NCI-H774 (cell line): ENCODE data around the gene CROCC2.

ENCODE experiments used
- DNase-seq: peaks from one replicate; lab custom pipeline; 2025; lab: John Stamatoyannopoulos, UW

Gene CROCC2

GRCh38 chr2:240906141-240906910 is at the start of gene CROCC2:
TSS of gene CROCC2 (plus strand) at chr2:240906336. CDS start at chr2:240906514, 178 bp downstream.
- DNase-seq, result peak; percentile 8

GRCh38 chr2:240857039-240858008 is 48.8 kb upstream of the CROCC2 start:
- no peak for DNase-seq

- DNase-seq, result no peak
Observed at GRCh38 chr2:240858321-240858720, 47.8 kb upstream of the CROCC2 start.

- no peak for DNase-seq
Observed at GRCh38 chr2:240858871-240859270, 47.3 kb upstream of the CROCC2 start.

- DNase-seq, result no peak
Observed at GRCh38 chr2:240861547-240861946, 44.6 kb upstream of the CROCC2 start.

GRCh38 chr2:240864475-240864874 is 41.7 kb upstream of the CROCC2 start:
- DNase-seq, result no peak

- DNase-seq, result no peak
Observed at GRCh38 chr2:240865391-240865790, 40.7 kb upstream of the CROCC2 start.

GRCh38 chr2:240868286-240869108 is 37.6 kb upstream of the CROCC2 start, which contains the start of gene AGXT:
TSS of gene AGXT (plus strand) at chr2:240868824. CDS start at chr2:240868866, 42 bp downstream.
- peak; percentile 55 for DNase-seq

GRCh38 chr2:240869109-240869955 is 36.8 kb upstream of the CROCC2 start:
- DNase-seq, result no peak

GRCh38 chr2:240869956-240870875 is 35.9 kb upstream of the CROCC2 start:
- no peak for DNase-seq

- DNase-seq, result no peak
Observed at GRCh38 chr2:240871071-240871958, 34.8 kb upstream of the CROCC2 start.

GRCh38 chr2:240872317-240873097 is 33.6 kb upstream of the CROCC2 start:
- no peak for DNase-seq

GRCh38 chr2:240873098-240873788 is 32.9 kb upstream of the CROCC2 start:
- no peak for DNase-seq

GRCh38 chr2:240873805-240874714 is 32.1 kb upstream of the CROCC2 start:
- no peak for DNase-seq

- DNase-seq, result no peak
Observed at GRCh38 chr2:240874715-240875227, 31.4 kb upstream of the CROCC2 start.
